IMR-90 (cell line): Measurements from ENCODE around the gene PRKCA. TPM values are rescaled to one million over a fixed set of nuclear protein-coding genes. Genes with fewer than 3 reads are reported as not detected.

ENCODE experiments used
- ATAC-seq: fragments of 200-7000 bp; cut with Tn5 transposase; 2 replicates; pipeline ENCODE4 v1.9.1; 2020; ENCODE audit warnings: low read depth, mild to moderate bottlenecking, moderate library complexity
- BruUV-seq: library from RNA; stranded (reverse); fragments of 400-500 nt; replicated peaks from 2 replicates; lab custom pipeline; 2021; lab: Mats Ljungman, UMichigan
- CTCF ChIA-PET: fragments of 300-600 bp; formaldehyde crosslinking; extraction: SDS; loops from one replicate; lab custom pipeline; 2021; ENCODE audit warnings: antibody characterized with exemption; lab: Yijun Ruan, JAX
- POLR2A ChIA-PET: fragments of 300-600 bp; sonication (Branson Sonifier 250); formaldehyde crosslinking; loops from one replicate; lab custom pipeline; 2022; ENCODE audit warnings: antibody characterized with exemption; ENCODE audit not compliant: unreplicated experiment; lab: Charles Lee
- DNase-seq: peaks from one replicate; pipeline ENCODE4 v3.0.0; 2013
- H2AFZ ChIP-seq: replicated peaks from 2 replicates; pipeline ENCODE3; 2013; ENCODE audit warnings: low read length, mild to moderate bottlenecking; ENCODE audit not compliant: poor library complexity
- H2AK5ac ChIP-seq: 2 replicates; pipeline ENCODE4 v1.6.1; 2013; ENCODE audit warnings: low read depth, low read length, inconsistent platforms
- H2AK9ac ChIP-seq: replicated peaks from 2 replicates; pipeline ENCODE3; 2013; ENCODE audit warnings: mild to moderate bottlenecking, low read depth, low read length, moderate library complexity; ENCODE audit not compliant: poor library complexity
- H2BK120ac ChIP-seq: 2 replicates; pipeline ENCODE4 v1.6.1; 2013; ENCODE audit warnings: low read depth, low read length, inconsistent platforms
- H2BK15ac ChIP-seq: 3 replicates; pipeline ENCODE4 v1.6.1; 2013; ENCODE audit warnings: low read depth, low read length, inconsistent platforms
- H2BK20ac ChIP-seq: 2 replicates; pipeline ENCODE4 v1.6.1; 2013; ENCODE audit warnings: low read depth, mild to moderate bottlenecking, inconsistent platforms, low read length, moderate library complexity
- H2BK5ac ChIP-seq: 2 replicates; pipeline ENCODE4 v1.6.1; 2013; ENCODE audit warnings: mild to moderate bottlenecking, low read depth, low read length, inconsistent platforms; ENCODE audit not compliant: poor library complexity, severe bottlenecking
- H3K14ac ChIP-seq: replicated peaks from 2 replicates; pipeline ENCODE4 v1.6.1; 2013; ENCODE audit warnings: low read depth, low read length, inconsistent platforms
- H3K18ac ChIP-seq: 2 replicates; pipeline ENCODE4 v1.6.1; 2013; ENCODE audit warnings: low read depth, low read length, control low read depth
- H3K23ac ChIP-seq: 2 replicates; pipeline ENCODE4 v1.6.1; 2013; ENCODE audit warnings: low read depth, low read length, inconsistent platforms
- H3K27ac ChIP-seq: 2 replicates; pipeline ENCODE4 v1.5.1; 2013; ENCODE audit warnings: mild to moderate bottlenecking, control low read depth, low read length; ENCODE audit not compliant: insufficient read depth
- H3K27me3 ChIP-seq: 2 replicates; pipeline ENCODE4 v1.6.1; 2013; ENCODE audit warnings: low read length; ENCODE audit not compliant: control insufficient read depth, insufficient read depth
- H3K36me3 ChIP-seq: 2 replicates; pipeline ENCODE4 v1.6.1; 2013; ENCODE audit warnings: low read length, mixed read lengths; ENCODE audit not compliant: control insufficient read depth, insufficient read depth
- H3K4ac ChIP-seq: 2 replicates; pipeline ENCODE4 v1.6.1; 2013; ENCODE audit warnings: low read depth, low read length, inconsistent platforms
- H3K4me1 ChIP-seq: 2 replicates; pipeline ENCODE4 v1.6.1; 2013; ENCODE audit warnings: low read length, mixed read lengths; ENCODE audit not compliant: control insufficient read depth, insufficient read depth
- H3K4me2 ChIP-seq: 2 replicates; pipeline ENCODE4 v1.6.1; 2013; ENCODE audit warnings: low read depth, mild to moderate bottlenecking, control low read depth, low read length, moderate library complexity
- H3K4me3 ChIP-seq: 2 replicates; pipeline ENCODE4 v1.5.1; 2013; ENCODE audit warnings: low read depth, mild to moderate bottlenecking, control low read depth, low read length, moderate library complexity; ENCODE audit not compliant: insufficient read depth
- H3K56ac ChIP-seq: 2 replicates; pipeline ENCODE4 v1.6.1; 2013; ENCODE audit warnings: low read length, inconsistent platforms; ENCODE audit not compliant: insufficient read depth; ENCODE audit errors: extremely low read depth
- H3K79me1 ChIP-seq, 2 experiments: 2 replicates each; pipeline ENCODE4 v1.6.1; 2013; ENCODE audit warnings: low read length in 2 of 2, inconsistent platforms in 1 of 2, low read depth in 1 of 2
- H3K9ac ChIP-seq: 2 replicates; pipeline ENCODE4 v1.6.1; 2013; ENCODE audit warnings: low read depth, low read length, control low read depth
- H3K9me1 ChIP-seq: 2 replicates; pipeline ENCODE4 v1.6.1; 2013; ENCODE audit warnings: low read length, inconsistent platforms; ENCODE audit not compliant: insufficient read depth
- H3K9me3 ChIP-seq: 2 replicates; pipeline ENCODE4 v1.6.1; 2013; ENCODE audit warnings: low read length; ENCODE audit not compliant: control insufficient read depth, insufficient read depth
- H4K20me1 ChIP-seq: 2 replicates; pipeline ENCODE4 v1.6.1; 2013; ENCODE audit warnings: low read length, inconsistent platforms; ENCODE audit not compliant: insufficient read depth
- H4K5ac ChIP-seq: 2 replicates; pipeline ENCODE4 v1.6.1; 2013; ENCODE audit warnings: mild to moderate bottlenecking, low read depth, low read length, control low read depth
- H4K8ac ChIP-seq, 2 experiments: 2 replicates each; pipeline ENCODE4 v1.6.1; 2013; ENCODE audit warnings: low read depth in 2 of 2, low read length in 2 of 2, control low read depth in 1 of 2, inconsistent platforms in 1 of 2
- H4K91ac ChIP-seq: 2 replicates; pipeline ENCODE4 v1.6.1; 2013; ENCODE audit warnings: low read depth, low read length, inconsistent platforms; ENCODE audit not compliant: insufficient read depth
- CEBPB ChIP-seq: IDR thresholded peaks from 2 replicates; pipeline ENCODE4 v1.6.1; 2012; ENCODE audit warnings: low read depth, low read length, improper control_type of control experiment
- CHD1 ChIP-seq: IDR thresholded peaks from 2 replicates; pipeline ENCODE4 v1.6.1; 2012; ENCODE audit warnings: low read depth, low read length, improper control_type of control experiment
- ELK1 ChIP-seq: fragments of 150-350 bp; IDR thresholded peaks from 2 replicates; pipeline ENCODE4 v1.6.1; 2016; ENCODE audit warnings: low read depth, mild to moderate bottlenecking, low read length, moderate library complexity, borderline replicate concordance
- FOS ChIP-seq: fragments of 150-350 bp; IDR thresholded peaks from 2 replicates; pipeline ENCODE4 v1.6.1; 2016; ENCODE audit warnings: low read depth, low read length
- MAFK ChIP-seq: IDR thresholded peaks from 2 replicates; pipeline ENCODE4 v1.6.1; 2012; ENCODE audit warnings: low read depth, low read length, improper control_type of control experiment
- MAZ ChIP-seq: IDR thresholded peaks from 2 replicates; pipeline ENCODE4 v1.6.1; 2012; ENCODE audit warnings: low read depth, mild to moderate bottlenecking, low read length, improper control_type of control experiment, moderate library complexity, borderline replicate concordance
- NFE2L2 ChIP-seq: fragments of 150-350 bp; IDR thresholded peaks from 2 replicates; pipeline ENCODE4 v1.6.1; 2016; ENCODE audit warnings: low read depth, mild to moderate bottlenecking, low read length
- POLR2A ChIP-seq: IDR thresholded peaks from 2 replicates; pipeline ENCODE4 v1.6.1; 2012; ENCODE audit warnings: mild to moderate bottlenecking, low read depth, low read length
- RAD21 ChIP-seq: IDR thresholded peaks from 2 replicates; pipeline ENCODE4 v1.6.1; 2012; ENCODE audit warnings: low read length, improper control_type of control experiment
- RCOR1 ChIP-seq: IDR thresholded peaks from 2 replicates; pipeline ENCODE4 v1.6.1; 2012; ENCODE audit warnings: mild to moderate bottlenecking, low read length, improper control_type of control experiment; ENCODE audit not compliant: insufficient replicate concordance
- USF2 ChIP-seq: fragments of 150-350 bp; IDR thresholded peaks from 2 replicates; pipeline ENCODE4 v1.6.1; 2017; ENCODE audit warnings: mild to moderate bottlenecking, antibody characterized with exemption, low read length, low read depth
- WGBS, 2 experiments: methylation state at CpG; one replicate each; pipeline versions ENCODE4 v1.1.5 to v1.1.7; 2013; ENCODE audit warnings: missing lambda C conversion rate in 2 of 2; ENCODE audit not compliant: insufficient read length in 1 of 2; ENCODE audit errors: extremely low coverage in 2 of 2; 5-methylcytosine and 5-hydroxymethylcytosine counted together
- dilution Hi-C: fragments of 300-500 bp; cut with HindIII; formaldehyde crosslinking; loops from one replicate; pipeline ENCODE4 v1.14.3; 2018; ENCODE audit warnings: low sequenced_read_pairs; ENCODE audit not compliant: unreplicated experiment
- in situ Hi-C: fragments of 300-500 bp; cut with MboI; formaldehyde crosslinking; loops from 3 replicates; pipeline ENCODE4 v1.14.3; 2019; ENCODE audit warnings: low sequenced_read_pairs, inconsistent platforms, mixed read lengths
- intact Hi-C: fragments of 100-400 bp; cut with micrococcal nuclease; formaldehyde crosslinking; loops from 2 replicates; pipeline ENCODE4 v1.10.0; 2022
- polyA plus RNA-seq, 3 experiments: library from polyadenylated mRNA; depleted of rRNA; stranded (reverse); fragments of >200 nt; gene quantifications; 2 replicates each; pipeline ENCODE4 v1.2.3, GENCODE V29; 2012; ENCODE audit warnings: low replicate concordance in 1 of 3
- total RNA-seq: library from RNA; depleted of rRNA; stranded (reverse); fragments of >200 nt; gene quantifications from 2 replicates; pipeline ENCODE4 v1.2.3, GENCODE V29; 2012
- TF ChIP-seq, protein P1 (sequence below): conservative IDR thresholded peaks from 2 replicates; pipeline ENCODE4 v1.5.1; 2012; ENCODE audit warnings: mild to moderate bottlenecking, low read depth, low read length, improper control_type of control experiment

The PRKCA gene
- total and polyA plus RNA-seq, 2 of the 4 experiments (the other 2 are of a cell fraction), result 31.0 to 46.0 TPM

DNA sequence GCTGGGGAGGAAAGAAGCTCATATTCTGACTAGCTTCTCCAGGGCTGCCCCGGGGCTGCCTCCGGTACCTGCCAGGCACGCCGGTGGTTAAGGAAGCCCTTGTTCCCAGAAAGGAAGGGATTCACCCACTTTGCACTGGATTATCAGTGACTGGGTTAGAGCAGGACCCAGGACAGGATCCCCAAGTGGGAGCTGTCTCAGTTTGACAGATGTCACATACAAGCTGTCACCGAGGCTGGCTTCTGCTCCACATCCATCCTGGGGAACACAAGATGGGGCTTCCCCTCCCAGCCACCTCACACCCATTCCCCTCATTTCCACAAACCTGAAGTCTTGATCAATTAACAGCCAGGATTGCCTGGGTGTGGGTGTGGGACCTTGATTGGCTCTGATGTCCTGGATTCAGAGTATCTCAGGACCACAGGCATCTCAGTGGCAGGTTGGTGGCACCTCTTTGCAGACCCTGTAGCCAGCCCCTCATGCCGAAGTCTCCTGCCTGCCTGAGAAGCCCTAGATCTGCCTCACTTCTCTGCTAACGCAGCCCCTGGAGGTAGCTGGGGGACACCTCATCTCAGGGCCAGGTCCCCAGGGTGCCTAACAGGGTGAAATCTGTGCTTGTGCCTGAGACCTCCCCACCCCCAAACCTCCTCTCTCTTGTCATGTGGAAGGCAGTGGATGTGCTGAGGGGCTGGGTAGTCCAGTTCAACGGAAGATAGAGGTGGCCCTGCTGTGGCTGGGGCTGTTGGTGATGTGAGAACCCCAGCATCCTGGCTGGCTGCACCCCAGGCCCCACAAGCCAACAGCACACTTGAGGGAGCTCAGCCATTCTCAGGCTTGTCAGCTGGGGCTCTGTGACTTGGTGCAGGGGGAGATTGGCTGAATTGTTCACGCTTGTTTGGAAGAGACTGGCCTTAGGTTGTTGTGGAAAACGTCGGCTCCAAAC lies 533.9 kb downstream of the PRKCA start:
- Histone ChIP-seq H3K79me1 (no peaks in the 10 kb centered on the region), H2BK5ac (no peak overlapping the region), H3K23ac (no peak overlapping the region), H3K4me2 (no peak overlapping the region), H3K18ac (no peak overlapping the region), H3K14ac (no peak overlapping the region), H2BK15ac (no peak overlapping the region), H3K56ac (no peak overlapping the region), H3K4ac (no peak overlapping the region), H2AK5ac (no peak overlapping the region), H3K27ac (no peak overlapping the region), H3K36me3 (no peaks in the 10 kb centered on the region), H2AK9ac (no peak overlapping the region), H4K8ac (no peak overlapping the region), H4K20me1 (no peaks in the 10 kb centered on the region), H2BK20ac (no peak overlapping the region), H3K9me3 (no peaks in the 10 kb centered on the region), H3K9ac (no peak overlapping the region), H2AFZ (no peak overlapping the region), H3K9me1 (no peaks in the 10 kb centered on the region), H3K27me3 (peaks cover 59% of the 10 kb centered on the region), H4K5ac (no peak overlapping the region), H3K4me3 (no peak overlapping the region), H4K91ac (no peak overlapping the region), H2BK120ac (no peak overlapping the region), H3K4me1 (no peaks in the 10 kb centered on the region)
- no peak for TF ChIP-seq POLR2A
- no peak for TF ChIP-seq RAD21
- TF ChIP-seq, protein P1, sequence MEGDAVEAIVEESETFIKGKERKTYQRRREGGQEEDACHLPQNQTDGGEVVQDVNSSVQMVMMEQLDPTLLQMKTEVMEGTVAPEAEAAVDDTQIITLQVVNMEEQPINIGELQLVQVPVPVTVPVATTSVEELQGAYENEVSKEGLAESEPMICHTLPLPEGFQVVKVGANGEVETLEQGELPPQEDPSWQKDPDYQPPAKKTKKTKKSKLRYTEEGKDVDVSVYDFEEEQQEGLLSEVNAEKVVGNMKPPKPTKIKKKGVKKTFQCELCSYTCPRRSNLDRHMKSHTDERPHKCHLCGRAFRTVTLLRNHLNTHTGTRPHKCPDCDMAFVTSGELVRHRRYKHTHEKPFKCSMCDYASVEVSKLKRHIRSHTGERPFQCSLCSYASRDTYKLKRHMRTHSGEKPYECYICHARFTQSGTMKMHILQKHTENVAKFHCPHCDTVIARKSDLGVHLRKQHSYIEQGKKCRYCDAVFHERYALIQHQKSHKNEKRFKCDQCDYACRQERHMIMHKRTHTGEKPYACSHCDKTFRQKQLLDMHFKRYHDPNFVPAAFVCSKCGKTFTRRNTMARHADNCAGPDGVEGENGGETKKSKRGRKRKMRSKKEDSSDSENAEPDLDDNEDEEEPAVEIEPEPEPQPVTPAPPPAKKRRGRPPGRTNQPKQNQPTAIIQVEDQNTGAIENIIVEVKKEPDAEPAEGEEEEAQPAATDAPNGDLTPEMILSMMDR, result no peak
- no peak for TF ChIP-seq CHD1
- no peak for TF ChIP-seq CEBPB
- TF ChIP-seq MAFK, result no peak
- no peak for TF ChIP-seq NFE2L2
- no peak for TF ChIP-seq USF2
- no peak for TF ChIP-seq ELK1
- TF ChIP-seq MAZ, result no peak
- no peak for TF ChIP-seq RCOR1
- TF ChIP-seq FOS, result no peak
- no TSS peak for BruUV-seq
- in situ Hi-C loops (no loop called here), dilution Hi-C loops (no loop called here), intact Hi-C loops (no loop called here)
- 83% methylated on average over 3 of the region's 11 CpGs; no CpG with 5 or more reads in 1 of the 2 experiments for WGBS, 2 experiments
- ATAC-seq, result no peak
- no peak for DNase-seq
- CTCF ChIA-PET, result no interaction called here
- POLR2A ChIA-PET, result no interaction called here
